Amniotic stem cell (primary cell): ENCODE measurements around the gene TENM3.

Source experiments
- DNase-seq: peaks from one replicate; lab custom pipeline; 2025; lab: John Stamatoyannopoulos, UW

The TENM3 gene

DNA sequence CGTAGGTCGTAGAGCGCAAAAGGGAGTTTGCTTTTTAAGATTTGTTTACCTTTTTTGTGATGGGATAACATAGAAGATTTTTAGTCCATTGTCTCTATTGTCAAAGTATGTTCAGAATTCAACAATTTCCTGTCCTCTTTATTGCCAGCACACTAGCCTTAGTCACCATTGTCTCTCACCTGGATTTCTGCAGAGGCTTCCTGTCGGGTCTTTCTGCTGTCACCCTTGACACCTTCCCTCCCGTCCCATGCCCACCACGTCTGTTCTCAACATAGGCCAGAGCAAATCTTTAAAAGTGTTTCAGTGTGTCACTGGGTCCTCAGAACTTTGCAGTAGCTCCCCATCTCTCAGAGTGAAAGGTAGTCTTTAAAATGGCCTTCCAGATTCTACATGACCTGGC lies 323.9 kb downstream of the TENM3 start:
- DNase-seq, result no peak

DNA sequence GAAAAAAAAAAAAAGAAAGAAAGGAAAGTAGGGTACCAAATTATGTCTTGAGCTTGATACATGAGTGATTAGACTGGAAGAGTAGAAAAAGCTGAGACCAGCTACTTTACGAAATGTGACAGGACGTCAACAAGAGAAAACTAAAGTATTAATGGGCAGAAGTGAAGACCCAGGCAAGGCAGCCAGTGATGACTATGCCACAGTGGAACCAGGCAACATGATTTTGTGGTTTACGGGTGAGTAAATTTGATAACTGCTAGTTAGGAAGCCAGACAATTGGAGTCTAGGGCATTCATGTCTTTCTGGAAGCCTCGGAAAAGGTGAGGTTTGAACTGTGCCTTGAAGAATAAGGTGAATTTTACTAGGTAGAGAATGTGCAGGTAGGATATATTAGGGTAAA lies 326.4 kb downstream of the TENM3 start:
- DNase-seq, result no peak

DNA sequence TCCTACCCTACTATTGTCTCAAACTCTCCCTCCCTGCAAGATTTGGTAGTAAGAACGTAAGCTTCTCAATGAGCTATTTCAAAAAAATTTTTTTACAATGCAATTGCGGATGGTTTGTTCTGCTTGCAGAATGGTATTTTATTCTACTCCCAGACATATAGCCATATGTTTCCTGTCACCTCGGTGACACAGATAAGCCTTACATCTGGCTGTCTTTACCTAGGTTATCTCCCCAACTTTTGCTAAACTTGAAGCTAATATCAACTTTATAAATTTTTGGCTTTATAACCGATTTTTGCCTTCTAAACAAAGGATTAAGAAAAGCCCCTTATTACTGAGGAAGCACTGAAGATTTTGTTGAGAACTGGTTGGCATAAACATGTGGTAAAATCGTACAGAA lies 331.5 kb downstream of the TENM3 start:
- DNase-seq, result no peak

DNA sequence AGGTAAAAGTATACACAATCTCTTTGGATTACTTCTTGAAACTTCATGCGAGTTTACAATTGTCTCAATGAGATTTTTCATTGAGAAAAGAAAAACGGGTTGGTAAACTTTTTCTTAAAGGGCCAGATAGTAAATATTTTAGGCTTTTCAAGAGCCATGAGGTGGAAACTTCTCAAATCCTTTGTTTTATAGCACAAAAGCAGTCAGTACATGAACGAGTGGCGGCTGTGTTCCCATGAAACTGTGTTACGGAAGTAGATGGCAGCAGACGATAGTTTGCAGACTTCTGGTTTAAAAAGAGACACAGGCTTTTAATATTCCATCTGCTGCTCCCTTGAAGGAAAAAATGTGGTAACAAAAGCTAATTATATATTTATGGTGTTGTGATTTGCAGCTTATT lies 332.0 kb downstream of the TENM3 start:
- no peak for DNase-seq

DNA sequence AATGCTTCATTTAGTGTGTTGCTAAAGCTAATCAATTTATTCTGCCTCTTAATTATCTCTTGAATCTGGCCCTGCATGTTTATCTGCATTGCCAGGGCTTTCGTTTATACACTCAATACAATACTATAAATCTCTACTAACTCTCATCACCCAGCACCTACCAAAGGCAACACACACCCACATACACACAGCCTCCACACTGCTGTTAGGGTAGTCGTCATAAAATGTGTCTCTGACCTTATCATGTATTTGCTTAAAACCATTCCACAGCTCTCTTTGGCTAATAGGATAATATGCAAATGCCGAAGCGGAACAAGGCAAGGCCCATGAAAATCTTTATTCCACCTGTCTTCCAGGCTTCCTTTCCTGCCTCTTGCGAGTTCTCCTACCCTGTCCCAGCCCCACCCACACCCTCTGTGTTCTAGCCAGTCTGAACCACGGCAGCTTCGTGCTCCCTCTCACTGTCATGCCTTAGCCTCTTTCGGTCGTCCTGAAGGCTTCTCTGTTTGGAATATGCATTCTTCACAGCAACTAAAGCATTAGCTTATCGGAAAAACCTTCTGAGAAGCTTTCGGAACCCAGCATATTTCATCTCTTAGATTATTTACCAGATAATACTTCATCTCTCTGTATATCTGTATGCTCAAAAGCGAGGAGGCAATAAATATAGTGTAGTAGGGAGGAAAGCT lies 333.5 kb downstream of the TENM3 start:
- DNase-seq, result no peak

DNA sequence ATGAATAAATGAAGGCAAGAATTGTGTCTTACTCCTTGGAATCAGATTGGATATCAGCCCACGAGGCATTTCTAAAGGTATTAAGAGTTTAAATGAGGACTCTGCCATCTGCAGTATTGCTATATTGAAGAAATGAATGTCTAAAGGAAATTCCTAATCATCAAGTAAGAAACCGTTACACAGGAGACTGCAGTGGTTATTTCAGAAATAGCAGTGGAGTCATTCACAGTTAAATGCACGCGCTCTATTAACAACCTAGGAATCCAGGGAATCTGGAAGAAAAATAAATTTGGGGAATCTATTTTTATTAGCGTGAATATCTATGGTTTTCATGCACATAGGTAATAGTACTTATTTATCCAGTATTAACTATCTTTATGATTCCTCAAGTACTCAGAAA lies 334.2 kb downstream of the TENM3 start:
- DNase-seq, result no peak

DNA sequence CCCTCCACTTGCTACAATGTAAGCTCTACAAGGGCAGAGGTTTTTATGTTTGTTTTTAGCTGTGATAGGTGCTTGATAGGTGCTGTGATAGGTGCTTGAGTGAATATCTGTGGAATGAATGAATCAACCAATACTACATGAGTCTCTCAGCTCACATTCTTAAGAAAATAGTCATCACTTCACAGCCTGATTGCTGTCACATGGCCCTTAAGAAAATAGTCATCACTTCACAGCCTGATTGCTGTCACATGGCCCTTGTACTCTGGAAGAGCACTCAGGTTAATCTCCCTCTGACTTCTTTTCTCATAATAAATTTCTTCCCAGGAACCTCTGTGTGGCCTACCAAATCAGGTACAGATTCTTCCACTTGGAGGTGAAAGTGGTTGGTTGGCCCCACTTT lies 335.2 kb downstream of the TENM3 start:
- peak; percentile 69 for DNase-seq

DNA sequence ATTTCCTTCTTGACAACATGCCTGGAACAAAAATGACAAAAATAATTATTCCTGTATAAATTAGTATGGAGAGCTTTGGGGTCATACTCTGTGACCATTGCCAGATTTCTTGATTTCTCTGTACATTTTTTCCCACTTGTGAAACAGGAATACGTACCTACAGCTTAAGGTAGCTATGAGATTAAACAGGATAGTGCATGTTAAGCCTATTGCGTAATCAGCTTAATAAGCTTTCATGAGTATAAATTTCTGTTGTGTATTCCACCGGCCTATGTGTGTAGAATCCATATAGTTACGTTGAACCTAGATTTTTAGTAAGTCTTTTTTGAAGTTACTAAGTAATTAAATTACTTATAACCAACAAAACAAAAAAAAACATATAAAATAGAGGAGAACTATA lies 339.0 kb downstream of the TENM3 start:
- no peak for DNase-seq

DNA sequence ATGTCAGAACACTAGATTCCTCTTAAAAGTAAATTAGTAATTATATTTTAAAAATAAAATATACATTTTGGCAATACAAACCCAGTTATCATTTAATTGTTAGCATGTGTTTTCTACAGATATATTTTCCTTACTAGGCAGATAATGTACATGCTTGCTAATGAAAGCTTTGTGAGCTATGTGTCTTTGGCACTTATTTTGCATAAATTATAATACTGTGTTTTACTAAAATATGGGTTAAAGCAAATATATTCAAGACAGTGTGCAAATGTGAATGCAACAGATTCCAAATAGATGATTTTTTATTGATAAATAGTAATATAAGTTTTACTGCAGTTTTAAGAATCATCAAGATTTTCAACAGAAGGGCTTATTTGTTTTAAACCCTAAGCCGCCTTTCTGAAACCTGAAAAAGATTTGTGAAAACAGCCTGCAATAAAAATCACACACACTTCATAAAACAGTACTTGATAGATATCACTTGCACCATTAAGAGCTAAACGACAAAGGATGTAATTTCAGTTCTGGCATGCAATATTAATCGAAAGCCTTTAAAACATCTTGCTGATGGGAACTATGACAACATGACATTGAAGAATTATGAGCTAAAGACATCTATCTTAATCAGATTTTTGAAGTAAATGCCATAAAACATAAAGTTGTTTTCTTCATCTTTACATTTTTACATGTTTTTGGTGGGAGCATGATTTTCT lies 340.7 kb downstream of the TENM3 start:
- DNase-seq, result no peak

DNA sequence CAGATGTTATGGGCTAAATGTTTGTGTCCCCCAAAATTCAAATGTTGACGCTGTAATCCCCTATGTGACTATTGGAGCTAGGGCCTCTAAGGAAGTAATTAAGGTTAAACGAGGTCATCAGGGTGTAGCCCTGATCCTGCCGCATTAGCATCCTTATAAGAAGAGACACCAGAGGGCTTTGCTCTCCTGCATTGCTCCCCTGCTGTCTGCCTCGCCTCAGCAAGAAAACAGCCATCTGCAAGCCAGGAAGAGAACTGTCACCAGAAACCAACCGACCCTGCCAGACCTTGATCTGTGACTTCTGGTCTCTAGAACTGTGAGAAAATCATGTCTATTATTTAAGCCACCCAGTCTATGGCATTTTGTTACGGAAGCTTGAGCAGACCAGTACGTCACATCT lies 342.1 kb downstream of the TENM3 start:
- no peak for DNase-seq

DNA sequence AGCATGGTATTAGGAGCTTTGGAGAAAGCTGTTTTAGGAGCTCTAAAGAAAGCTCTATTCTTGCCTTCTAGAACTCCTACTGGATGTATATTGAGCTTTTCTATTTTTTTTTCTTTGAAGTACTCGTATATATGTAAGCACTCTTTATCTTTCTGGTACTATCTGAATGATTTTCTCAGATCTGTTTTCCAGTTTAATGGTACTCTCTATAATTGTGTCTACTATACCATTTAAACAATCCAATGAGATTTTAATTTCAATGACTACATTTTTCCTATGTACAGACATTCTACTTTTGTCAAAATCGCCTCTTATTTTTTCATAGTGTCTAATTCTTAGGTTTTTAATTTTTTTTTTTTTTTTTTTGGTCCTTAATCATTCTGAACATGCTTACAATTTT lies 345.9 kb downstream of the TENM3 start:
- DNase-seq, result no peak

DNA sequence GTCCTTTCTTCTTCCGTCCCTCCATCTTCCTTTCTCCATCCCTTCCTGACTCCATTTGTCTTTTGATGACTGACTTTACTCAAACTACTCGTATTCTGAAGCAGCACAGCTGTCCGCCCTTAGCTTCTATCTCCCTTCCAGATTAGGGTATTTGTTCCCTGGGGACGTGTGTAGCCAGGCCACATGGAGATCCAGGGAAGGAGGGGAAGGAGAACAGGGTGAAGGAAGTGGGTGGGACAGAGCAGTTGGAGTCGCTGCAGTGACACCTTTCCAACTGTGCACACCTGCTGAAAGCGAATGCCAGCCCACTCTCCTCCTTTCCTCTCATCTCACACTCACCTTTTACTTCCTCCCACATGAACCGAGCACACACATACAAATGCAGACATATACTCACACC lies 350.2 kb downstream of the TENM3 start:
- no peak for DNase-seq

DNA sequence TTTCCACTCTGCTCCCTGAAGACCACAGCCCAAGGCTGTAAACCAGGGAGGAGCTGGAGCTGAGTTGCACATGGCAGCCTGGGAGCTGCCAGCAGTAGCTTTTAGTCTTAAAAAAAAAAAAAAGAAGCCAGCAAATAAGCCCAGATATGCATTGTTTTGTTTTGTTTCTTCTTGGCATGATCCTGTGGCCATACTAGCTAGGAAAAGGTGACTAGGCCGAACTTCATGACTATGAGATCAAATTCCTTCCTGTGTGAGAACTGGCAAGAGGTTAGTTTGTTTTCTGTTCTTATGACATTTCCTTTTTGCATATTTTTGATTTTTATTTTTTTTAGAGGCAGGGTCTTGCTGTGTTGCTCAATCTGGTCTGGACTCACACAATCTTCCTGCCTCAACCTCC lies 350.7 kb downstream of the TENM3 start:
- no peak for DNase-seq

DNA sequence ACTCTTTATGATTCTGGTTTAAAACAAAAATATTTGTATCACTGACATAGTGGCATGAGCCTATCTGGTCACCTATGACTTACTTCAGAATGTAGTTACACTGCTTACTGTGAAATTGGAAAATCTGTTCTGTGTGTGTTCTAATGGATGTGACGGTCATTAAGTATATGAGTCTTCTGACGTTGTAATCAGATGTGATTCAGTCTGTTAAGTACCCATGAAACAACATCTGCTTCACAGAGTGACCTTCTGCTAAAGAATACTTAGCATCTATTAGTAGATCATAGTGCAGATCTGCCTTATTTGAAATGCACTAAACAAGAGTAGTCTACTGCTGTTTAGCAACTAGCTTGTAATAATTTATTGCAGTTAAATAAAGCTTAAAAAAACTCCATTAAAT lies 356.9 kb downstream of the TENM3 start:
- DNase-seq, result no peak

DNA sequence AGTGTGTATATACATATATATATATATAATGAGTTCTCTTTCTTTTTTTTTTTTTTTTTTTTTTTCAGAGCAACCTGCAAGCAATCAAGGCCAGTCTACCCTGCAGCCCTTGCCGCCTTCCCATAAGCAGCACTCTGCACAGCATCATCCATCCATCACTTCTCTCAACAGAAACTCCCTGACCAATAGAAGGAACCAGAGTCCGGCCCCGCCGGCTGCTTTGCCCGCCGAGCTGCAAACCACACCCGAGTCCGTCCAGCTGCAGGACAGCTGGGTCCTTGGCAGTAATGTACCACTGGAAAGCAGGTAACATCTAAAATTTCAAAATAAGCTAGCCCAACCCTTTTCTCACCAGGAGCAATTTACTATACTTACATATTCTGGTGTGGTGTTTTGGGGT lies 357.7 kb downstream of the TENM3 start:
- DNase-seq, result no peak

DNA sequence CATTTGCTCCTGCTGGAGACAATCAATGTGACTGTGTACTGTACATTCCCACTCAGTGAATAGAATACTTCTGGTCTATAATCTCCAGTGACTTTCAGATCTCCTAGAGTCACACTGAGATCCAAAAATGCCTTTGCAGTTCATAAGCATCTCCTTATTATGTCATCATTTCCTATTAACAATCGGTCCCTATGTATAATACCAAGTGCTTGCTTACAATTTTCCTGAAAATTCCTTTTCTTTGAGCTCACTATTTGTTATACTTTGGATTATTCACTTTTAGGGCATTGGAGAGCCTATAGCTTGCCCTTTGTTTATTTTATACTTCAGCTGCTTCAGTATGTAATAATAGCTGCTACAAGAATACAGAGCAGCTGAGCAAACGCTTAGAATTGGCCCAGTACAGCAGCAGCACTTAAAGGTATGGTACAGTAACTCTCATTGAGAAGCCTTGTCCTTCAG lies 361.0 kb downstream of the TENM3 start:
- peak; percentile 25 for DNase-seq

DNA sequence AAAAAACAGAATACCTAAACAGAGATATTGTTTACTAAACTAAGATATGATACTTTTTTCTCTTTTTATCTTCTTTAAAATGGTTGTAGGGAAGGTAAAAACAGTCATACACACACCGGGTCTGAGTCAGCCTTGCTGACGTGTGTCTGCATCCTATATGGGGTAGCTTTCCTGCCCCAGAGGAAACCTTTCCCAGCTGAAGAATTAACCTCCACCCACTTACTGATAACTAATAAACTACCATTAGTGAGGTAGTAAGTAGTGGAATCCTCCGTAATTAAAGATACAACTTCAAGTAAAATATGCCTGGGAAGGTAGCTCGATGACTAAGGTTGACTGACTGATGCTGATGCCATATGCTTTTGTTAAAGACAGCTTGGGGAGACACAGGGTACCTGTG lies 361.8 kb downstream of the TENM3 start:
- DNase-seq, result no peak

DNA sequence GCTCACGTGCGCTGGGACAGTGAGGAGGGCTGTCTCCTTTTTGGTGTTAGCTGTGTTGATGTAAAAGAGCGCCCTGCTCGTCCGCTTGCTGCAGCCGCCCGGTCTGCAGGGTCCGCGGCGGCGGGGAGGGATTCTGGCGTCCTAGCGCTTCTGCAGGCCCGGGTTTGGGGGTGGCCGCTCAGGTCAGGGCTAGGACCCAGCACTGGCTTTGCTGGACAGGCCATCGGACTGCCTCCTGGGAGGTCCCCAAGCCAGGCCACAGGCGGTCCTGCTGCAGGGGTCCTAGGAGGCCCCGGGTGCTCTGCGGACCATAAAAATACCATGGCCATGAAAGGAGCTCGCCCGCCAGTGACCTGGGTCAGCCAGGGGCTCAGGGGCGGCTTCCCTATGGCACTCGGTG lies 365.3 kb downstream of the TENM3 start:
- DNase-seq, result no peak

DNA sequence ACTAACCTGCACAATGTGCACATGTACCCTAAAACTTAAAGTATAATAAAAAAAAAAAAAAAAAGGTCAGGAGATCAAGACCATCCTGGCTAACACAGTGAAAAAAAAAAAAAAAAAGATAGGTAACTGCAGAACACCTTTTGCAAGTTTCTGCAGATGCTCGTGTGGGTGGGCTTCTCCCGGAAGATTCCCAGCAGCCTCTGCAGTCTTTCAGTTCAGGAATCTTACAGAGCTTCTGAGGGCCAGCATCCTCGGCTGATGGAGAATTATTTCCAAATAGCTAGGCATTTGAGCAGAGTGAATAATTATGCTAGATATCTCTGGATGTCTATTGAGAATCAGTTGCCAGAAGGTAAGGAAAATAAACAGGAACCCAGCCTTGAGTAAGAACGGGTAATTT lies 373.3 kb downstream of the TENM3 start:
- DNase-seq, result no peak

DNA sequence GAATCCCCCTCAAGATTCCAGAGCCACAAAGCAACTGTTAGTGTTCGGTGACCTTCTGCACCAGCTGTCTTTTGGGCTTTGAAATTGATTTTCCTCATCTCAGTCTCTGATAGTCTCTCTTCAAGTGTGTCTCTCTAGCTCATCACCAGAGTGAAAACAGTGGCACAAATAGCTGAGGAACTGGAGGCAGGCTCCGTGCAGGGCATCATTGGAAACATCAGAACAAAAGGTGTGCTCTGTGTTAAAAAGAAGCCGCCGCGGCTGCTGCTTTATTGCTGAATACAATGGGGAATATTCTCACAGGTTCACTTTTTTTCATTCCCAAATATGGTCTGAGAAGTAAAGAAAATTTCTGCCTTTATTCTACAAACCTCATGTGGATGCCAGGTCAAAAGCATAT lies 376.5 kb downstream of the TENM3 start:
- DNase-seq, result no peak

DNA sequence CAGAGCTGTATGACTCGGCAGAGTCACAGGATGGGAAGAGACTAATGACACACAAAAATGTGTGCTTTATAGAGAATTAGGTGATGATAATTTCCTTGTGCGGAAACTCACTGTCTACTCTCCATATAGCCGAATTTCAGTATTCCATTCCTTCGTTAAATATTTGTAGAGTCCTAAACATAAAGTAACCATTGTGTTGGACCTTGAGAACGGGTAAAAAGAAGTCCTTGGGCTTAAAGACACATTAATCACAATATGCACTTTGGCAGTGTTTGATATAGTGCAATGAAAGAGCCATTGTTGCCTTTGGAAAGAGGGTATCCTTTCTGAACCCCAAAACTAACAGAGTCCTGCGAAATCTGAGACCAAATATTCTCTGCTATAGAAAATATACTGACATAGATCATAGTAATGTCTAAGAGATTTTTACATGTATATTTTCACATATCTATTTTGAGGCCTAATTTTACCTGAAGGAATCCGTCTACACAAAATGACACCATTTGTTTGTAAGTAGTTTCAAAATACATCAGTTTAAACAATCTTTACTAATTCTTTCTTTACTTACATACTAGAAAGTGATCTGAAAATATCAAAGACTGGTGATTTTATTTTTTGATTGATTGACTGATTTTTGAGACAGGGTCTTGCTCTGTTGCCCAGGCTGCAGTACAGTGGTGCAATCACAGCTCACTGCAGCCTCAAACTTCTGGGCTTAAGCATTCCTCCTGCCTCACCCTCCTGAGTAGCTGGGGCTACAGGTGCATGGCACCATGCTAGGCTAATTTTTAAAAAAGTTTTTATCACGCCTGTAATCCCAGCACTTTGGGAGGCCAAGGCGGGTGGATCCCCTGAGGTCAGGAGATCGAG lies 377.1 kb downstream of the TENM3 start:
- no peak for DNase-seq

DNA sequence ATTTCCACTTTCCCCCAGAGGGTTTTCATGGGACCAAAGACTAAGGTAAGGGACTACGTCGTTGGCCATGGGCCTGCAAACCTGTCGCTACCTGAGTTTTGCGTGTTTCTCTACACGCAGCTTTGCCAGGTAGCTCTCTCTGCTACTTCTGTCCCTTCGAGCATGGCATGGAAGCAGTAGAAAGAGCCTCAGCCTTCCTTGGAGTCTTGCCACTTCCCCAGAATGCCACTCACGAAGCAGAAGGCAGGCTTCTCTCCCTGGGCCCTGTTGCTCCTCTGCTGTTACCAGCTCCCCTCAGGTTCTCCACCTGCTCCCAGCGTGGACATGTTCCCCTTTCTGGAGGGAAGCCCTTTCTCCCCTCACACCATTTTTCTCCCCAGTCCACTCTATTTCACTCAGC lies 381.1 kb downstream of the TENM3 start:
- DNase-seq, result no peak

DNA sequence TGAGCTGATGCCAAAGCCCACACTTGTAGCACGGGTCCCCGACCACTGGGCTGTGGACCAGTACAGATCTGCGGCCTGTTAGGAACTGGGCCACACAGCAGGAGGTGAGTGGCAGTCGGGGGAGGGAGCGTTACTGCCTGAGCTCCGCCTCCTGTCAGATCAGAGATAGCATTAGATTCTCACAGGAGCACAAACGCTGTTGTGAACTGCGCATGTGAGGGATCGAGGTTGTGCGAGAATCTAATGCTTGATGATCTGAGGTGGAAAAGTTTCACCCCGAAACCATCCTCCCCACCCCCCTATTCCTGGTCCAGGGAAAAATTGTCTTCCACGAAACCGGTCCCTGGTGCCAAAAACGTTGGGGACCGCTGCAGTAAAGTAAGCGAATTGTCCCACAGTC lies 382.0 kb downstream of the TENM3 start:
- no peak for DNase-seq
